CMK (cell line): Measurements from ENCODE around the gene MTX2.
A peak's percentile ranks its signal among the peaks of the same experiment; 100 is the strongest.

Experiments used
- DNase-seq: peaks from one replicate; pipeline ENCODE4 v3.0.0-alpha.2; 2010; ENCODE audit warnings: low read depth

Gene MTX2

DNA sequence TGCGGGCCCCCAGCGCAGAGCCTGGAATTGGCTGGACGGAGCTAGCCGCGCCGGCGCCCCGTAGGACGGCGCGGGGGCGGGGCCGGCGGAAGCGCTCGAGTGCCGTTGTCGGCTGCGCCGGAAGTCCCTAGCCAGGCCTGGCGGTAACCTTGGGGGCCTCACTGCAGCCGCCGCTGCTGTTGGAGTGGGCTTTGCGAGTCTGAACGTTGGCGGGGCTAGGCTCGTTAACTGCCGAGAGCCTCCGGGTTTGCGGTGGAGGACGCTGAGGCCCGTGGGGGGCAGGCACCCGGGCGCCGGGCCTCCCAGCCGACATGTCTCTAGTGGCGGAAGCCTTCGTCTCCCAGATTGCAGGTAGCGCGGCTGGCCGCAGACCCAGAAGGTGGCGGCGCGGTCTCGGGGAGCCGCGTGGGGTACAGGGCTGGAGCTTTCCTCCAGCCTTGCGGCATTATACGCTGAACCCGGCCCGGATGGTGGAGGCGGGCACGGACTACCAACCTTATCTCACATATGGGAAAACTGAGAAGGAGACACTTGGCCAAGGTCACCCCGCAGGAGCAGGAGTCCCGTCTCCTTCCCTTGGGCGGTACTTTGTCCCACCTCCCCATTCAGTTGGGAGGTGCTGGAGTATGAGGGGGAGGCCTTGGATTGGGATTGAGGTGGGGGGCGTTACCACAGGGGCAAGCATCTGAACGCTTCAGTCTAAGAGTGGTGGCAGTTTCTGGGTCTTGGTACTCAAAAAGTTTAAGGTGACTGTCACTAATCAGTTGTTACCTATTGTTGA is at the start of gene MTX2:
Gene MTX2, plus strand, starts transcription at position 124 of the 781 bp plus-strand sequence. Its CDS starts 188 bp downstream, at position 312.
- DNase-seq = peak; percentile 44

GRCh38 chr2:176227874-176228273 is 41.4 kb upstream of the MTX2 start:
- DNase-seq = no peak

- no peak for DNase-seq
Measured at GRCh38 chr2:176234156-176234555, 35.1 kb upstream of the MTX2 start.

GRCh38 chr2:176234940-176235339 is 34.3 kb upstream of the MTX2 start:
- DNase-seq = no peak

DNA sequence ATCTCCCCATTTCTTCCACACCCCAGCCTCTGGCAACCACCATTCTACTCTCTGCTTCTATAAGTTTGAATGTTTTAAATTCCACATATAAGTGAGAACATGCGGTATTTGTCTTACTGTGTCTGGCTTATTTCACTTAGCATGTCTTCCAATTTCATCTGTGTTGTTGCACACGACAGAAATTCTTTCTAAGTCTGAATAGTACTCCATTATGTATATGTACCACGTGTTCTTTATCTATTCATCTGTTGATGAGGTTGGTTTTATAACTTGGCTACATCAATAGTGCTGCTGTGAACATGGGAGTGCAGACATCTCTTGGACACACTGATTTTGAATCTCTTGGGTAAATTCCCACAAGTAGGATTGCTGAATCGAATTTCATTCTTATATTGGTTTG is 31.8 kb upstream of the MTX2 start:
- DNase-seq = no peak

DNA sequence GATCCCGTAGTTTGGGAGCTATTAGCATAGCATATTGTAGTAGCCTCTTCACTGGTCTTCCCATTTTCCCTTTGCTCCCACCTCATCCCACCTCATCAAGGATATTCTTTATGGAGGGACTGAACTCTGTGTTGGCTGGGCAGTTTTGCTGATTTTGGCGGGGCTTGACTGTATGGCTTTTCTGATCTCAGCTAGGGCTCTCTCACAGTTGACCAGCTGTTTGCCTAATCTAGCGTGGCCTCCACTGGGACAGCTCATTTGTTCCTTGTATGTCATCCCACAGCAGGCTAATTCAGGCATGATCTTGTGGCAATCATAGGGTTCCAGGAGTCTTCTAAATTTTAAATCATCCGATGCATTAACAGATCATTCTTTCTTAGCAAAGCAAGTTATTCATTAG is 30.2 kb upstream of the MTX2 start:
- no peak for DNase-seq

- peak; percentile 11 for DNase-seq
Measured at GRCh38 chr2:176240301-176240700, 28.9 kb upstream of the MTX2 start.

DNA sequence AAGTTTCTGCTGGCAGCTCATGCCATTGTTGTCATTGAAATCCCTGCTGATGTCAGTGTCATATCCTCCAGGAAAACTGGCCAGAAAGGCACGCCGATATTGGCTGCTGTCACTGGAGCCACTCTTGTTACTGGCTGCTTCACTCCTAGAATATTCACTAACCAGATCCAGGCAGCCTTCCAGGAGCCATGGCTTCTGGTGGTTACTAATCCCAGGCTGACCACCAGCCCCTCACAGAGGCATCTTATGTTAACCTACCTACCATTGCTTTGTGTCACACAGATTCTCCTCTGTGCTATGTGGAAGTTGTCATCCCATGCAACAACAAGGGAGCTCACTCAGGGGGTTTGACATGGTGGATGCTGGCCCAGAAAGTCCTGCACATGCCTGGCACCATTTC is 27.0 kb upstream of the MTX2 start:
- DNase-seq = no peak

- no peak for DNase-seq
Measured at GRCh38 chr2:176246331-176246730, 22.9 kb upstream of the MTX2 start.

- no peak for DNase-seq
Measured at GRCh38 chr2:176247859-176248258, 21.4 kb upstream of the MTX2 start.

GRCh38 chr2:176251928-176252327 is 17.3 kb upstream of the MTX2 start:
- DNase-seq = no peak

DNA sequence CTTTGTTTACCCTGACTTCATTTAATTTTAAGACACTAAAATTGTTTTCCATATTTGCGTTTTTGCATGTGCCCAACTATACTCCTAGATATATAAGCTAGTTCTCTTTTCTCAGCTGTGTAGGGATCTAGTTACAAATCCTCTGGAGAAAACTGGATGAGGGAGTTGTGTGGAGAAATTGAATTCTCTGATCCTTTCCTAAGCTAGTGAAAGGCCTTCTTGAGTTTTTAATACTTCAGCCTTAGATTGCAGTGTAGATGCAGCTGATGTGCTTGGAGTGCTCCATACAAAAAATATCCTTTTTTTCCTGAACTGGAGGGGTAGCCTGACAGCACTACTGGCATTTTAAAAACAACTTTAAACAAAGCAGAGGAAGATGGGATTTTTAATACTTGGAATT is 8.6 kb upstream of the MTX2 start:
- no peak for DNase-seq

DNA sequence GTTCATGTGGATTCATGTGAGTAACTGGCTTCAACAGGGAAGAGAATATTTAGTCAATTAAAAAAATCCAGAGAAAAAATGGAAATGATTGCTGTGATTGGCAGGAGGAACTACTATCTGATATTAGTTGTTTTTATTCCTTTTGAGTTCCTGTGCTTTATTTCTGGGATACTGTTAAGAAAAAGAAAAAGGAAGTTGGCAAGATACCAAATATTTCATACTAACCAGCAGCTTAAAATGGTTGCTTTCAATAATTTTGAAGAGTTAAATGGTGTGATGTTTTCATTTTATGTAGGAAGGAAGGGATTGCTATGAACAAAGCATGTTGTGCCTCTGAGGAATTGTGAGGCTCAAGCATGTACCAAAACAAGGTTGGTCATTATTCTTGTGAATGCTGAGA is 8.1 kb upstream of the MTX2 start:
- DNase-seq = no peak

DNA sequence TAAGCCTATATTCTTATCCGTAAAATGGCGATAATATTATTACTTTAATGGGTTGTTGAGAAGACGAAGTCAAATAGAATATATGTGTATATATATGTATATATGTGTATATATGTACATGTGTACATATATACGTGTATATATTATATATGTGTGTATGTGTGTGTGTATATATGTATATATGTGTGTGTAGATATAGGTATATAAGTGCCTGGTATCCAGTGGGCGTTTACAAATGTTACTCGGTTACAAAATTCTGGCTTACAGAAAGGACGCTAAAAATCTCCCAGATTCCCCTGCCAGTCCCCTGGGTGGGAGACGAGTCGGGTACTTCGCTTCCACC is 295 bp upstream of the MTX2 start:
- no peak for DNase-seq

- no peak for DNase-seq
Measured at GRCh38 chr2:176270100-176270750, 983 bp downstream of the MTX2 start.

DNA sequence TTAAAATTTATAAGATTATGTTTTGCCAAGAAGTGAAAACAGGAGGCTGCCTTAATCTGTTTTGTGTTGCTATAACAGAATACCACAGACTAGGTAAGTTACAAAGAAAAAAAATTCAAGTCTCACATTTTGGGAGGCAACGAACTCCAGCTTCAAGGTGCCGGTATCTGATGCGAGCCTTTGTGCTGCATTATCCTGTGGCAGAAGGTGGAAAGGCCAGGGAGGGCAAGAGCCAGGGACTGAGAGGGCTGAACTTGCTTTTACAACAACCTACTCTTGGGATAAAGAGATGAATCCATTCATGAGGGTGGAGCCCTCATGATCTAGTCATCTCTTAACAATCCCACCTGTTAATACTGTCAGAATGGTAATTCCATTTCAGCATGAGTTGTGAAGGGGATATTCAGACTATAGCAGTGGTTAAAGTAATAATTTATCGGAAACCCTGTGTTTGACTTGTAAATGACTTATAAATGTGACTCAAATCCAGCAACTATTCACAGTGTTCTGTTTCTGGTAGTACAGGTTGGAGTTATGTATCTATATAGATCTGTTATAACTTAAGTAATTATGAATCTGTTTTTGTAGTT is 3.7 kb downstream of the MTX2 start:
- DNase-seq = no peak

DNA sequence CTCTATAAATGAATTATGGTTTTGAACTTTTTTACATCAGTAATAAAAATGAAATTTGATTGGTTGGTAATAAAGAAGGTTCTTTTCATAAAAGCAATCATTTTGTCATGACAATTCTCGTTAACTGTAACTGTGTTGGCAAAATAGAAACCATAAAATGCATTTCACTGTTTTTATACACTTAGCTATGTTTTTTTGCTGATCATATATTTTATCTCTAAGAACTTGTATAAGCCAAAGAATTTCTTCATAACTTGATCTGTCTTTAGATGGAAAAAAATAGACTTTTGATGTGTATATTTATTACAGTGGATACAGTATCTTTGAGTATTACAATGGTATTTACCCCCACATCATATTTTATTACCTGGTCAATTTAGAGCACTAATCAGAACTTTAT is 9.7 kb downstream of the MTX2 start:
- no peak for DNase-seq

- DNase-seq = no peak
Measured at GRCh38 chr2:176280156-176280555, 10.9 kb downstream of the MTX2 start.

GRCh38 chr2:176280867-176281658 is 11.8 kb downstream of the MTX2 start:
- no peak for DNase-seq

DNA sequence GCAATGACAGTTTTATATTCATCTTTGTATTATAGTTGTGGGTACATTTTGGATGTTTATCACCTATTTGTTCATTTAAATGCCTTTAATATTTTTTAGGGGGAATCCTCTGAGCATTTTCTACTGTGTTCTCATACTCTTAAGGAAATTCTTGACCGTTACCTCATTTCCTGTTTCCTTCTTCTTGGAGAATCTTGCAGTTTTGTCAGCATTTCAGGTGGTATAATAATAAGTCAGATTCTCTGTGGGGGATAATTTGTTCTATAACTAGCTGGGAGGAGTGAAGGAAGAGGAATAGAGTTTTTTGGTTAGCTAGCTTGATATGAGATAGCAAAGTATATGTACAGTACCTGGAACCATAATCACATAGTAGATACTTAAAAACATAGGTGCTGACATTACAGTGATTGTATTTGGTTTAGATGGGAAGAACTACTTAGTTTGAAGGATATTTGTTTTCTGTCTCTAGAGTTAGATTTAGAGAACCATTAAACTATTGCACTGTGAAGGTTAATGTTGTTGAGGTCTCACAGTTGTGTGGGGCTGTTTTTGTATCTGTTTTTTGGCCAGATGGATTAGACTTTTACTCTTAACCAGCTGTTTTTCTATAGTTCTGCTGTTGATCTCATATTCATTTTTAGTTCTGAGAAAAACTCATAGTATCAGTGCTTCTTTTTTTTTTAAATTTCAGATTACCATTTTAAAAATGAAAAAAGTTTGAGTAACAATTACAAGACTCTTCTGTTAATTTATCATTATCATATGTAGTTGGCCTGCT is 14.2 kb downstream of the MTX2 start:
- DNase-seq = no peak

- DNase-seq = no peak
Measured at GRCh38 chr2:176284461-176285049, 15.3 kb downstream of the MTX2 start.

DNA sequence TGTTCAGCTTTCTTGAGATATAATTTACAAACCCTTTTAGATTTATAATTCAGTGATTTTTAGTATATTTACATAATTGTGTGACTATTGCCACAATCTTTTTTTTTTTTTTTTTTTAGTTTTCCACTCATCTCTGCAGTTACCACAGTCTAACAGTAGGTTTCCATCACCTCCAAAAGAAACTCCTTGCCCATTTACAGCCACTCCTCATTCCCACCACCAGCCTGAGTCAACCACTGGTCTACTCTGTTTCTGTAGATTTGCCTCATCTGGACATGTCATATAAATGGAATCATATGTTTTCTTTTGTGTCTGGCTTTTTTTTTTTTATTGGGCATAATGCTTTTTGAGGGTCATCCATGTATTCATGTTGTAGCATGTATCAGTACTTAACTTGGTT is 16.1 kb downstream of the MTX2 start:
- no peak for DNase-seq
